HCT116 (cell line): ENCODE measurements around the gene KXD1. TPM values are rescaled to one million over a fixed set of nuclear protein-coding genes. Genes with fewer than 3 reads are reported as not detected.

Experiments
- ATAC-seq: fragments of 200-7000 bp; cut with Tn5 transposase; 2 replicates; pipeline ENCODE4 v1.9.1; 2020; ENCODE audit warnings: mild to moderate bottlenecking, moderate library complexity
- BruUV-seq: library from RNA; stranded (reverse); fragments of 400-500 nt; replicated peaks from 2 replicates; lab custom pipeline; 2021; lab: Mats Ljungman, UMichigan
- CTCF ChIA-PET: fragments of 300-600 bp; sonication (Branson Sonifier 250); formaldehyde crosslinking; loops from one replicate; lab custom pipeline; 2021; ENCODE audit warnings: antibody characterized with exemption; lab: Charles Lee
- POLR2A ChIA-PET: fragments of 300-600, 350-600 bp; sonication (Branson Sonifier 250); formaldehyde crosslinking; loops from one replicate; lab custom pipeline; 2021; ENCODE audit warnings: antibody characterized with exemption; lab: Charles Lee
- RAD21 ChIA-PET, 2 experiments: fragments of 300-600 bp; sonication (Branson Sonifier 250); formaldehyde crosslinking; loops; one replicate each; lab custom pipeline; 2023; ENCODE audit warnings: low total read pairs in 2 of 2; ENCODE audit not compliant: uncharacterized antibody in 2 of 2, unreplicated experiment in 2 of 2, low non-redundant PET in 1 of 2; lab: Charles Lee
- DNase-seq: peaks from one replicate; pipeline ENCODE4 v3.0.0-alpha.2; 2010; ENCODE audit warnings: low read depth, low spot score
- H2AFZ ChIP-seq: fragments of 200-600 bp; shearing (Covaris generic), sonication (generic); 2 replicates; pipeline ENCODE4 v1.6.1; 2017; ENCODE audit warnings: low read depth, mixed run types, mixed read lengths, antibody characterized with exemption, low read length; ENCODE audit not compliant: poor library complexity, severe bottlenecking
- H3K27ac ChIP-seq: 2 replicates; pipeline ENCODE4 v1.5.1; 2012; ENCODE audit warnings: low read depth, low read length
- H3K27me3 ChIP-seq: fragments of 200-600 bp; sonication (generic); 2 replicates; pipeline ENCODE4 v1.6.1; 2016; ENCODE audit warnings: mixed run types, low read length, mixed read lengths; ENCODE audit not compliant: insufficient read depth
- H3K36me3 ChIP-seq, 2 experiments: fragments of 200-500 bp in 1 of 2; fragments of 200-600 bp in 1 of 2; sonication (Bioruptor generic) in 1 of 2; sonication (generic) in 1 of 2; 2 replicates each; pipeline versions ENCODE4 v1.5.1 to v1.6.1; 2014 to 2016; ENCODE audit warnings: low read length in 2 of 2, inconsistent platforms in 1 of 2, mixed read lengths in 1 of 2, mixed run types in 1 of 2; ENCODE audit not compliant: insufficient read depth in 2 of 2, control insufficient read depth in 1 of 2
- H3K4me1 ChIP-seq, 2 experiments: fragments of 200-600 bp in 1 of 2; sonication (generic) in 1 of 2; 2 replicates each; pipeline versions ENCODE4 v1.5.1 to v1.6.1; 2012 to 2017; ENCODE audit warnings: low read length in 2 of 2, inconsistent platforms in 1 of 2, mild to moderate bottlenecking in 1 of 2, mixed read lengths in 1 of 2, mixed run types in 1 of 2, moderate library complexity in 1 of 2; ENCODE audit not compliant: insufficient read depth in 2 of 2, control insufficient read depth in 1 of 2
- H3K4me2 ChIP-seq: fragments of 200-600 bp; sonication (generic); 2 replicates; pipeline ENCODE4 v1.6.1; 2017; ENCODE audit warnings: mixed run types, low read length, mixed read lengths
- H3K4me3 ChIP-seq, 2 experiments: fragments of 200-600 bp in 1 of 2; sonication (generic) in 1 of 2; replicated peaks in 1 of 2; 2 replicates each; pipeline ENCODE4 v1.5.1; 2011 to 2016; ENCODE audit warnings: low read length in 2 of 2, control low read depth in 1 of 2, low read depth in 1 of 2, mild to moderate bottlenecking in 1 of 2, mixed read lengths in 1 of 2, mixed run types in 1 of 2
- H3K79me2 ChIP-seq: fragments of 200-600 bp; sonication (generic); 2 replicates; pipeline ENCODE4 v1.6.1; 2017; ENCODE audit warnings: mild to moderate bottlenecking, mixed run types, low read length, moderate library complexity, mixed read lengths; ENCODE audit not compliant: insufficient read depth
- H3K9ac ChIP-seq: fragments of 200-600 bp; sonication (generic); 2 replicates; pipeline ENCODE4 v1.6.1; 2016; ENCODE audit warnings: low read length, mixed read lengths
- H3K9me2 ChIP-seq: fragments of 200-600 bp; sonication (generic), shearing (Covaris generic); 2 replicates; pipeline ENCODE4 v1.6.1; 2017; ENCODE audit warnings: mixed run types, mild to moderate bottlenecking, moderate library complexity; ENCODE audit not compliant: insufficient read depth
- H3K9me3 ChIP-seq, 2 experiments: fragments of 200-500 bp in 1 of 2; fragments of 200-600 bp in 1 of 2; sonication (Bioruptor generic) in 1 of 2; sonication (generic) in 1 of 2; 2 replicates each; pipeline ENCODE4 v1.6.1; 2014 to 2017; ENCODE audit warnings: low read length in 2 of 2, mixed read lengths in 2 of 2, inconsistent platforms in 1 of 2, low read depth in 1 of 2, mild to moderate bottlenecking in 1 of 2, mixed run types in 1 of 2, moderate library complexity in 1 of 2; ENCODE audit not compliant: control insufficient read depth in 1 of 2, insufficient read depth in 1 of 2
- H4K20me1 ChIP-seq: fragments of 200-600 bp; sonication (generic), shearing (Covaris generic); 2 replicates; pipeline ENCODE4 v1.6.1; 2017; ENCODE audit warnings: mixed run types, mild to moderate bottlenecking, moderate library complexity; ENCODE audit not compliant: insufficient read depth
- CEBPB ChIP-seq: IDR thresholded peaks from 2 replicates; pipeline ENCODE4 v1.6.1; 2012; ENCODE audit warnings: low read depth
- EGR1 ChIP-seq: IDR thresholded peaks from 2 replicates; pipeline ENCODE4 v1.6.1; 2012; ENCODE audit warnings: low read depth
- EZH2 ChIP-seq: fragments of 200-600 bp; sonication (generic); IDR thresholded peaks from 2 replicates; pipeline ENCODE4 v1.6.1; 2017; ENCODE audit warnings: antibody characterized with exemption, mixed run types
- FOSL1 ChIP-seq: IDR thresholded peaks from 2 replicates; pipeline ENCODE4 v1.6.1; 2012; ENCODE audit warnings: low read depth
- POLR2A ChIP-seq: IDR thresholded peaks from 2 replicates; pipeline ENCODE4 v1.7.0; 2011; ENCODE audit warnings: borderline replicate concordance; ENCODE audit not compliant: insufficient read depth, insufficient read length; ENCODE audit errors: extremely low read depth
- POLR2AphosphoS5 ChIP-seq: IDR thresholded peaks from 2 replicates; pipeline ENCODE4 v1.6.1; 2011; ENCODE audit warnings: mild to moderate bottlenecking, low read depth, low read length, moderate library complexity
- RAD21 ChIP-seq: IDR thresholded peaks from 2 replicates; pipeline ENCODE4 v1.6.1; 2012; ENCODE audit warnings: low read depth, mild to moderate bottlenecking
- SIN3A ChIP-seq: IDR thresholded peaks from 2 replicates; pipeline ENCODE4 v1.6.1; 2012; ENCODE audit warnings: low read depth
- SP1 ChIP-seq: IDR thresholded peaks from 2 replicates; pipeline ENCODE4 v1.6.1; 2012; ENCODE audit warnings: low read depth
- YY1 ChIP-seq: IDR thresholded peaks from 2 replicates; pipeline ENCODE4 v1.6.1; 2011; ENCODE audit warnings: low read length, low read depth, moderate library complexity, mild to moderate bottlenecking; ENCODE audit not compliant: insufficient replicate concordance; ENCODE audit errors: extremely low read depth
- intact Hi-C: fragments of 100-400 bp; cut with micrococcal nuclease; formaldehyde crosslinking; loops from 2 replicates; pipeline ENCODE4 v1.10.0; 2022
- total RNA-seq: library from RNA; stranded (reverse); gene quantifications from one replicate; pipeline ENCODE4 v1.2.1, GENCODE V29; 2021; ENCODE audit not compliant: unreplicated experiment
- TF ChIP-seq, protein P1 (sequence below): IDR thresholded peaks from 2 replicates; pipeline ENCODE4 v1.6.1; 2011; ENCODE audit warnings: mild to moderate bottlenecking, low read length, moderate library complexity; ENCODE audit not compliant: insufficient replicate concordance; ENCODE audit errors: extremely low read depth
- TF ChIP-seq, protein P2 (sequence below): IDR thresholded peaks from 2 replicates; pipeline ENCODE4 v1.6.1; 2012
- TF ChIP-seq, protein P3 (sequence below), 3 experiments: fragments of 200-600 bp in 1 of 3; sonication (generic) in 1 of 3; IDR thresholded peaks in 2 of 3; conservative IDR thresholded peaks in 1 of 3; 2 replicates each; pipeline ENCODE4 v1.5.1; 2012 to 2017; ENCODE audit warnings: low read depth in 2 of 3, low read length in 2 of 3, antibody characterized with exemption in 1 of 3, borderline replicate concordance in 1 of 3, control low read depth in 1 of 3, mild to moderate bottlenecking in 1 of 3, mixed read lengths in 1 of 3, mixed run types in 1 of 3, moderate library complexity in 1 of 3; ENCODE audit not compliant: insufficient read depth in 1 of 3

KXD1 gene
- total RNA-seq, 1 experiment from 2014 or later = 139 TPM

DNA sequence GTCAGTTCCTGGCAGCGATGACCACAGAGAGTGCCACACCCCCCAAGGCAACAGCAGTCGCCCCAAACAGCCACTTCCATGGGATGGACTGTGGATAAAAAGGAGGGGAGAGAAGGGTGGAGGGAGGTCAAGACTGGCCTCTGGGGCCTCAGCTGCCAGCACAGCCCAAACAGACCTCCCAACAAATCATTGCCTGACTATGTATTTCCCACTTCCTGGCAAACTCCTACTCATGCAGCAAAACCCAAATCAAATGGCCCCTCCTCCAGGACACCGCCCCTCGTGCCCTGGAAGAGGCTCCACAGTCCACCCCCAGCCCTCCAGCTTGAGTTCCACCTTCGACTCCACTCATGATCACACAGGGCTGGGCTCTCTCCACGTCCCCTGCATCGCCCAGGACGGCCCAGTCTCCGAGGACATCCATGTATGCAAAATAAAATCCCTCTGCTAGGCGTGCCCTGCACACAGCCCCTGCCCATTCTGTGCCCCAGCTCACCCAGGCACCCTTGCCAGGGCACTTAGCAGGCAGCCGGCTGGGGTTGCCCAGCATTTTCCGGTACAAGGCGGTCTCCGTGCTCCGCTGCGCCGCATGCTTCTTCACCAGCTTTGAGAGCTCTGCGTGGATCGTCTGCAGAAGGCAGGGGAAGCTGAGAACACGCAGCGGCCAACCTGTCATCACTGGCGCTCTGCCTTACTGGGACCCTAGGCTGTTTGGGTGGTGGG is 25.3 kb upstream of the KXD1 start:
- H3K36me3 ChIP-seq = peaks cover 2 to 6% of the 10 kb centered on the region in 2 experiments; a peak in 3 of 4 replicates
- no peaks in the 10 kb centered on the region for H3K9me3 ChIP-seq
- BruUV-seq = no TSS peak
- no peaks in the 10 kb centered on the region for H4K20me1 ChIP-seq
- H3K27ac ChIP-seq = no peak overlapping the region
- no peak overlapping the region for H2AFZ ChIP-seq
- DNase-seq = no peak
- no peaks in the 10 kb centered on the region for H3K79me2 ChIP-seq
- no peak overlapping the region for H3K4me2 ChIP-seq
- RAD21 ChIA-PET = no interaction called here
- H3K4me1 ChIP-seq = peaks cover 2 to 7% of the 10 kb centered on the region in 2 experiments; a peak in 1 of 4 replicates
- intact Hi-C loops = no loop called here
- ATAC-seq = no peak
- POLR2A ChIA-PET = no interaction called here
- H3K9me2 ChIP-seq = no peaks in the 10 kb centered on the region
- H3K27me3 ChIP-seq = no peaks in the 10 kb centered on the region
- H3K4me3 ChIP-seq = no peak overlapping the region
- H3K9ac ChIP-seq = no peak overlapping the region
- TF ChIP-seq POLR2A (no peak), SP1 (no peak), FOSL1 (no peak), CEBPB (no peak), RAD21 (no peak), SIN3A (no peak), EZH2 (no peak), YY1 (no peak), POLR2AphosphoS5 (no peak), EGR1 (no peak)
- TF ChIP-seq, protein P1, sequence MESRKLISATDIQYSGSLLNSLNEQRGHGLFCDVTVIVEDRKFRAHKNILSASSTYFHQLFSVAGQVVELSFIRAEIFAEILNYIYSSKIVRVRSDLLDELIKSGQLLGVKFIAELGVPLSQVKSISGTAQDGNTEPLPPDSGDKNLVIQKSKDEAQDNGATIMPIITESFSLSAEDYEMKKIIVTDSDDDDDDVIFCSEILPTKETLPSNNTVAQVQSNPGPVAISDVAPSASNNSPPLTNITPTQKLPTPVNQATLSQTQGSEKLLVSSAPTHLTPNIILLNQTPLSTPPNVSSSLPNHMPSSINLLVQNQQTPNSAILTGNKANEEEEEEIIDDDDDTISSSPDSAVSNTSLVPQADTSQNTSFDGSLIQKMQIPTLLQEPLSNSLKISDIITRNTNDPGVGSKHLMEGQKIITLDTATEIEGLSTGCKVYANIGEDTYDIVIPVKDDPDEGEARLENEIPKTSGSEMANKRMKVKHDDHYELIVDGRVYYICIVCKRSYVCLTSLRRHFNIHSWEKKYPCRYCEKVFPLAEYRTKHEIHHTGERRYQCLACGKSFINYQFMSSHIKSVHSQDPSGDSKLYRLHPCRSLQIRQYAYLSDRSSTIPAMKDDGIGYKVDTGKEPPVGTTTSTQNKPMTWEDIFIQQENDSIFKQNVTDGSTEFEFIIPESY = no peak
- TF ChIP-seq, protein P2, sequence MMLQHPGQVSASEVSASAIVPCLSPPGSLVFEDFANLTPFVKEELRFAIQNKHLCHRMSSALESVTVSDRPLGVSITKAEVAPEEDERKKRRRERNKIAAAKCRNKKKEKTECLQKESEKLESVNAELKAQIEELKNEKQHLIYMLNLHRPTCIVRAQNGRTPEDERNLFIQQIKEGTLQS = no peak
- TF ChIP-seq, protein P3, sequence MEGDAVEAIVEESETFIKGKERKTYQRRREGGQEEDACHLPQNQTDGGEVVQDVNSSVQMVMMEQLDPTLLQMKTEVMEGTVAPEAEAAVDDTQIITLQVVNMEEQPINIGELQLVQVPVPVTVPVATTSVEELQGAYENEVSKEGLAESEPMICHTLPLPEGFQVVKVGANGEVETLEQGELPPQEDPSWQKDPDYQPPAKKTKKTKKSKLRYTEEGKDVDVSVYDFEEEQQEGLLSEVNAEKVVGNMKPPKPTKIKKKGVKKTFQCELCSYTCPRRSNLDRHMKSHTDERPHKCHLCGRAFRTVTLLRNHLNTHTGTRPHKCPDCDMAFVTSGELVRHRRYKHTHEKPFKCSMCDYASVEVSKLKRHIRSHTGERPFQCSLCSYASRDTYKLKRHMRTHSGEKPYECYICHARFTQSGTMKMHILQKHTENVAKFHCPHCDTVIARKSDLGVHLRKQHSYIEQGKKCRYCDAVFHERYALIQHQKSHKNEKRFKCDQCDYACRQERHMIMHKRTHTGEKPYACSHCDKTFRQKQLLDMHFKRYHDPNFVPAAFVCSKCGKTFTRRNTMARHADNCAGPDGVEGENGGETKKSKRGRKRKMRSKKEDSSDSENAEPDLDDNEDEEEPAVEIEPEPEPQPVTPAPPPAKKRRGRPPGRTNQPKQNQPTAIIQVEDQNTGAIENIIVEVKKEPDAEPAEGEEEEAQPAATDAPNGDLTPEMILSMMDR (IDR thresholded peaks at IDR 0.05 in 2 of 3, conservative IDR thresholded peaks at IDR 0.05 in 1 of 3; ENCODE audit: borderline replicate concordance in 1 of 3, insufficient read depth in 1 of 3, low read depth in 2 of 3, low read length in 2 of 3) = no peak
- CTCF ChIA-PET = no interaction called here
